GM19438 (cell line): ENCODE results near the gene ZSCAN12.

Source experiments
- ATAC-seq: cut with Tn5 transposase; IDR thresholded peaks from one replicate; pipeline ENCODE4 v1.9.1; 2021; ENCODE audit warnings: low read depth; ENCODE audit not compliant: unreplicated experiment

Gene ZSCAN12

DNA sequence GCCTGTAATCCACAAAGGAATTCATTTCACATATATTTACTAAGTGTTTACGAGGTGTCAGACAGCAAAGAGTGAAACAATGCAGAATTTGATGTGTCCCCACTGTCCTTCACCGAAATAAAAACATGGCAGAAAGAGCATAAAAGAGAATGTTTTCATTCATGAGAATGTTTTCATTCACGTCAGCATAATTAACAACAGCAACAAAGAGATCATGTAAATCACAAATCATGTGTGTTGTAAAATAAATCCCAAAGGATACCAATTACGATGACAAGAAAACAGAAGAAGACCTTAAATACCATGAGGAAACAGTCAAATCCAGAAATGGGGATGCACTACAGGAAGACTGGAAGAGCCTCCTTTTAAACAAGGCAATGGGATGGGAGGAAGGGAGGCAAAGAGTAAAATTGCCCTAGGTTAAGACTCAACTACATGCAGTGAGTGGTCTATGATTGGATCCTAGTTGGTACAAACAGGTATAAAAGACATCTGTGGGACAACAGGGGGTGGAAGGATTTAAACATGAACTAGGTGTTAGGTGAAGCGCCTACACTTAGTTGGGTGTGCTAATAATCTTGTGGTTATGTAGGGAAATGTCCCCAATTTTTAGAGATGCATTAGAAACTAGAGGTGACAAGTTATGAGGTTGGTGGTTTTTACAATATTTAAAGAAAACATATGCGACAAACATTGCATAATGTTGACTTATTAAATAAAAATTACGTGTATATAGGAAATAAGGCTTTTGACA lies 65.1 kb downstream of the ZSCAN12 start:
- ATAC-seq, result no peak

DNA sequence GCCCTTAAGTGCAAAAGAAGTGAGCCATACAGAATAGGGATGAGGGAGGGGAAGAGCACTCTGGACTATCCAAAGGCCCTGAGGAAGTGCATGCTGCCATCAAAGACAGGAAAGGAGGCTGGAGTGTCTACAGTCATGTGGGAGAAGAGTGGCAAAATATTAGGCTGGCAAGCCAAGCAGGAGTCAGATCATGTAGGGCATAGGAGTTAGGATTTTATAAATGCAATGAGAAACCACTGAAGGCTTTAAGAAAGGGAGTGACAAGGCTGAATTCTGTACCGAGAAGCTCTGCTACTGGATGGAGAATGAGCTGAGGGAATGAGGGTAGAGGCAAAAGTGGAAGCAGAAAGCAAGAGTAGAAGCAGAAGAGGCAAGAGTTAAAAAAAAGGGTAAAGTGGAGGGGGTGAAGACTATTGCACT lies 65.9 kb downstream of the ZSCAN12 start:
- ATAC-seq, result no peak

DNA sequence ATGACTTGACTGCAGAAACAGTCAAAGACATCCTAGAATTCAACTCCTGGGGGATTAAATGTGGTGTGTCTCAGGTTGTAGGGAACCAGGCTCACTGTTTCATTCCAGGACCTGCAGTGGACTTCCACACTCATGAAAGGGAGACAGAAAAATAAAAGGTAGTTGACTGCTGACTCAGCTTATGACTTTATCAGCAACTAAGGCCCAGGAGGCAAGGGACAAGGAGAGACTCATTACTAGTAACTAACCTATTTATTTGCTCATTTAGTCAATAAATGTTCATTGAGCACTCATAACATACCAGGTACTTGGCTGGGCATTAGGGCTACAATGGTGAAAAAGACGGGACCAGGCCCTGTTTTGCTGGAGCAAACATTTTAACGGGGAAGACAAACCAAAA lies 66.5 kb downstream of the ZSCAN12 start:
- no peak for ATAC-seq

DNA sequence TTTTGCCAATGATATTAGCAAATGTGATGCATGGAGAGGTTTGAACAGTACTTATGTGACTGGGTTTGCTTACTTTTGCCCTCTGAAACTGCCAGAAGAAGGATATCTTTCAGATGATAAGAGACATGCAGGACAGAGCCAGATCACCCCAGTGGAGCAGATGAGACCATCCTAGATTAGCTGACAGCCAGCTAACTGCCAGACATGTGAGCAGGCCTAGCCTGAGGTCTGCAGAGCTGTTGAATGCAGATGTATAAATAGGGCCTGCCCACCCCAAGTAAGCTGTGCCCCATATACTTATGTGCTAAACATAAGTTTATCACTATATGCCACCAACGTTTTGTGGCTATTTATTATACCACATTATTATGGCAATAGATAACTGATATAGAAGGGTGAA lies 69.5 kb downstream of the ZSCAN12 start:
- ATAC-seq, result no peak
